H9 (cell line): Measurements from ENCODE around the gene C10orf71. TPM values are rescaled to one million over a fixed set of nuclear protein-coding genes. Genes with fewer than 3 reads are reported as not detected.
A peak's percentile ranks its signal among the peaks of the same experiment; 100 is the strongest.

Experiments
- DNase-seq: peaks from one replicate; pipeline ENCODE4 v3.0.0-alpha.2; 2017
- H2AFZ ChIP-seq: one replicate; pipeline ENCODE4 v1.6.1; 2013; ENCODE audit warnings: mild to moderate bottlenecking, low read length, control low read depth, moderate library complexity
- H2AK5ac ChIP-seq: 2 replicates; pipeline ENCODE4 v1.6.1; 2013; ENCODE audit warnings: low read length, control low read depth, mixed read lengths; ENCODE audit not compliant: insufficient read length
- H2BK120ac ChIP-seq: one replicate; pipeline ENCODE4 v1.6.1; 2013; ENCODE audit warnings: low read depth, mild to moderate bottlenecking, low read length, control low read depth, inconsistent platforms; ENCODE audit not compliant: poor library complexity, severe bottlenecking
- H2BK12ac ChIP-seq: 2 replicates; pipeline ENCODE4 v1.6.1; 2013; ENCODE audit warnings: low read length, control low read depth, mixed read lengths, low read depth; ENCODE audit not compliant: insufficient read length
- H2BK15ac ChIP-seq: 2 replicates; pipeline ENCODE4 v1.6.1; 2013; ENCODE audit warnings: low read depth, low read length, control low read depth
- H2BK20ac ChIP-seq: one replicate; pipeline ENCODE4 v1.6.1; 2013; ENCODE audit warnings: low read depth, mild to moderate bottlenecking, low read length, control low read depth, inconsistent platforms; ENCODE audit not compliant: poor library complexity, severe bottlenecking
- H2BK5ac ChIP-seq: 2 replicates; pipeline ENCODE4 v1.6.1; 2013; ENCODE audit warnings: low read length, control low read depth, mixed read lengths; ENCODE audit not compliant: insufficient read length
- H3K14ac ChIP-seq: 2 replicates; pipeline ENCODE4 v1.6.1; 2013; ENCODE audit warnings: low read length, control low read depth; ENCODE audit not compliant: insufficient read depth
- H3K18ac ChIP-seq: 2 replicates; pipeline ENCODE4 v1.6.1; 2013; ENCODE audit warnings: low read depth, mild to moderate bottlenecking, mixed read lengths, low read length, control low read depth; ENCODE audit not compliant: insufficient read length
- H3K23ac ChIP-seq: 2 replicates; pipeline ENCODE4 v1.6.1; 2013; ENCODE audit warnings: low read length, control low read depth, mixed read lengths, low read depth; ENCODE audit not compliant: insufficient read length
- H3K23me2 ChIP-seq: 2 replicates; pipeline ENCODE4 v1.6.1; 2013; ENCODE audit warnings: low read depth, mild to moderate bottlenecking, mixed read lengths, low read length, control low read depth; ENCODE audit not compliant: insufficient read length, poor library complexity, severe bottlenecking
- H3K27ac ChIP-seq: 2 replicates; pipeline ENCODE4 v1.5.1; 2013; ENCODE audit warnings: low read length, control low read depth, mixed read lengths, low read depth; ENCODE audit not compliant: insufficient read length
- H3K27me3 ChIP-seq: 2 replicates; pipeline ENCODE4 v1.6.1; 2013; ENCODE audit warnings: low read length, control low read depth, inconsistent platforms; ENCODE audit not compliant: insufficient read depth
- H3K4ac ChIP-seq: 2 replicates; pipeline ENCODE4 v1.6.1; 2013; ENCODE audit warnings: low read depth, mild to moderate bottlenecking, control low read depth, inconsistent platforms, low read length, moderate library complexity
- H3K4me1 ChIP-seq: 2 replicates; pipeline ENCODE4 v1.6.1; 2013; ENCODE audit warnings: low read length, control low read depth, inconsistent platforms; ENCODE audit not compliant: insufficient read depth
- H3K4me2 ChIP-seq: 2 replicates; pipeline ENCODE4 v1.6.1; 2013; ENCODE audit warnings: low read length, control low read depth, mixed read lengths; ENCODE audit not compliant: insufficient read length, insufficient read depth
- H3K56ac ChIP-seq: 2 replicates; pipeline ENCODE4 v1.6.1; 2013; ENCODE audit warnings: low read depth, mild to moderate bottlenecking, mixed read lengths, low read length, control low read depth; ENCODE audit not compliant: insufficient read length
- H3K79me1 ChIP-seq: 2 replicates; pipeline ENCODE4 v1.6.1; 2013; ENCODE audit warnings: low read depth, mild to moderate bottlenecking, moderate library complexity, low read length, control low read depth, inconsistent platforms; ENCODE audit not compliant: insufficient read depth, poor library complexity, severe bottlenecking
- H3K79me2 ChIP-seq: 2 replicates; pipeline ENCODE4 v1.6.1; 2013; ENCODE audit warnings: low read length, control low read depth, inconsistent platforms; ENCODE audit not compliant: insufficient read depth
- H3K9ac ChIP-seq: 2 replicates; pipeline ENCODE4 v1.6.1; 2013; ENCODE audit warnings: low read length, control low read depth, mixed read lengths; ENCODE audit not compliant: insufficient read length; ENCODE audit errors: extremely low read depth
- H3K9me3 ChIP-seq: one replicate; pipeline ENCODE4 v1.6.1; 2013; ENCODE audit warnings: low read depth, low read length, inconsistent platforms; ENCODE audit not compliant: control insufficient read depth
- H3T11ph ChIP-seq: one replicate; pipeline ENCODE4 v1.6.1; 2013; ENCODE audit warnings: mild to moderate bottlenecking, low read length, control low read depth, inconsistent platforms
- H4K20me1 ChIP-seq: one replicate; pipeline ENCODE4 v1.6.1; 2013; ENCODE audit not compliant: control insufficient read depth, insufficient read length, insufficient read depth
- H4K5ac ChIP-seq: 2 replicates; pipeline ENCODE4 v1.6.1; 2013; ENCODE audit warnings: low read depth, mild to moderate bottlenecking, mixed read lengths, low read length, control low read depth; ENCODE audit not compliant: insufficient read length
- H4K8ac ChIP-seq: replicated peaks from 2 replicates; pipeline ENCODE4 v1.6.1; 2013; ENCODE audit warnings: low read length, control low read depth, mixed read lengths, low read depth; ENCODE audit not compliant: insufficient read length
- H4K91ac ChIP-seq: 2 replicates; pipeline ENCODE4 v1.6.1; 2013; ENCODE audit warnings: low read depth, mild to moderate bottlenecking, moderate library complexity, mixed read lengths, low read length, control low read depth; ENCODE audit not compliant: insufficient read length
- H3K27ac Mint-ChIP-seq, 3 experiments: 2 replicates in 2 of 3; 3 replicates in 1 of 3; pipeline ENCODE4 v1.8.0; 2020 to 2021; ENCODE audit warnings: mixed read lengths in 3 of 3, mild to moderate bottlenecking in 1 of 3, moderate library complexity in 1 of 3
- H3K27me3 Mint-ChIP-seq: 2 replicates; pipeline ENCODE4 v1.8.0; 2021; ENCODE audit warnings: low read depth, mild to moderate bottlenecking, moderate library complexity, mixed read lengths
- H3K36me3 Mint-ChIP-seq, 3 experiments: 2 replicates in 2 of 3; 3 replicates in 1 of 3; pipeline ENCODE4 v1.8.0; 2020 to 2021; ENCODE audit warnings: low read depth in 3 of 3, mixed read lengths in 3 of 3; ENCODE audit not compliant: insufficient read depth in 1 of 3
- H3K4me1 Mint-ChIP-seq, 2 experiments: 2 replicates each; pipeline ENCODE4 v1.8.0; 2020; ENCODE audit warnings: mixed read lengths in 2 of 2
- H3K4me3 Mint-ChIP-seq, 2 experiments: 2 replicates in 1 of 2; 3 replicates in 1 of 2; pipeline ENCODE4 v1.8.0; 2020 to 2021; ENCODE audit warnings: mild to moderate bottlenecking in 2 of 2, mixed read lengths in 2 of 2, moderate library complexity in 1 of 2
- H3K9me3 Mint-ChIP-seq, 2 experiments: 2 replicates in 1 of 2; 3 replicates in 1 of 2; pipeline ENCODE4 v1.8.0; 2020; ENCODE audit warnings: mild to moderate bottlenecking in 2 of 2, mixed read lengths in 2 of 2, moderate library complexity in 1 of 2
- CTCF ChIP-seq: fragments of 200-600 bp; sonication (generic); conservative IDR thresholded peaks from 3 replicates; pipeline ENCODE4 v1.8.0; 2021; ENCODE audit warnings: antibody characterized with exemption, mild to moderate bottlenecking
- WGBS: extraction: QIAGEN DNeasy Blood & Tissue Kit; methylation state at CpG from one replicate; pipeline ENCODE4 v1.1.7; 2013; ENCODE audit warnings: missing lambda C conversion rate, low lambda C conversion rate, mixed read lengths; ENCODE audit not compliant: insufficient read length; ENCODE audit errors: extremely low coverage; 5-methylcytosine and 5-hydroxymethylcytosine counted together
- total RNA-seq: library from RNA; stranded (reverse); gene quantifications from 2 replicates; pipeline ENCODE4 v1.2.1, GENCODE V29; 2021

The C10orf71 gene
- total RNA-seq, 1 experiment from 2014 or later = not detected

- no peak overlapping the region for H3K56ac ChIP-seq
- no peaks in the 10 kb centered on the region for H3K27me3 ChIP-seq
- H3K4ac ChIP-seq = no peak overlapping the region
- no peak overlapping the region for H2AK5ac ChIP-seq
- H3K14ac ChIP-seq = no peak overlapping the region
- Mint-ChIP-seq H3K36me3 (no peaks in the 10 kb centered on the region), H3K4me1 (peaks cover 6% of the 10 kb centered on the region in 2 experiments; a peak in 3 of 4 replicates), H3K4me3 (no peak overlapping the region), H3K9me3 (no peaks in the 10 kb centered on the region; a peak in 1 of 5 replicates), H3K27ac (peak overlapping the region in 1 of 3 experiments; percentile 67; a peak in 1 of 7 replicates), H3K27me3 (peaks cover 9% of the 10 kb centered on the region)
- no peaks in the 10 kb centered on the region for H3K4me1 ChIP-seq
- no peak overlapping the region for H2BK12ac ChIP-seq
- no peak overlapping the region for H4K8ac ChIP-seq
- no peak overlapping the region for H2BK15ac ChIP-seq
- no peaks in the 10 kb centered on the region for H4K20me1 ChIP-seq
- no peak overlapping the region for H4K91ac ChIP-seq
- H3K18ac ChIP-seq = no peak overlapping the region
- no peak overlapping the region for H2BK120ac ChIP-seq
- no peak overlapping the region for H3K9ac ChIP-seq
- H3T11ph ChIP-seq = no peak overlapping the region
- no peak overlapping the region for H2BK20ac ChIP-seq
- H3K79me2 ChIP-seq = no peaks in the 10 kb centered on the region
- WGBS = no CpG with 5 or more reads among the region's 4 CpGs
- TF ChIP-seq CTCF = no peak
- no peak overlapping the region for H4K5ac ChIP-seq
- DNase-seq = no peak
- no peaks in the 10 kb centered on the region for H3K9me3 ChIP-seq
- H3K4me2 ChIP-seq = no peak overlapping the region
- H3K23me2 ChIP-seq = no peaks in the 10 kb centered on the region
- H3K27ac ChIP-seq = no peak overlapping the region
- no peak overlapping the region for H3K23ac ChIP-seq
- no peak overlapping the region for H2BK5ac ChIP-seq
- H2AFZ ChIP-seq = no peak overlapping the region
- no peaks in the 10 kb centered on the region for H3K79me1 ChIP-seq
Observed at GRCh38 chr10:49368256-49368655, 69.3 kb downstream of the C10orf71 start.
